HepG2 (cell line): Measurements from ENCODE around the gene PIK3IP1. TPM values are rescaled to one million over a fixed set of nuclear protein-coding genes. Genes with fewer than 3 reads are reported as not detected.

Experiments used
- ATAC-seq: fragments of 200-7000 bp; cut with Tn5 transposase; 3 replicates; pipeline ENCODE4 v1.9.1; 2020; ENCODE audit warnings: mild to moderate bottlenecking, moderate library complexity
- BruUV-seq: library from RNA; stranded (reverse); fragments of 400-500 nt; replicated peaks from 2 replicates; lab custom pipeline; 2021; lab: Mats Ljungman, UMichigan
- CTCF ChIA-PET: fragments of 300-600 bp; formaldehyde crosslinking; extraction: SDS; loops from one replicate; lab custom pipeline; 2021; ENCODE audit warnings: low total read pairs, inconsistent platforms, low intra/inter-chr PET ratio; lab: Yijun Ruan, JAX
- POLR2A ChIA-PET: fragments of 350-600 bp; sonication (Branson Sonifier 250); formaldehyde crosslinking; loops from one replicate; lab custom pipeline; 2020; ENCODE audit warnings: antibody characterized with exemption, inconsistent platforms; lab: Yijun Ruan, JAX
- DNase-seq: peaks from one replicate; pipeline ENCODE4 v3.0.0-alpha.2; 2015; ENCODE audit warnings: low spot score
- FAIRE-seq: peaks from 3 replicates; lab custom pipeline; 2011; peaks lifted over from hg19 to GRCh38; lab: Jason Lieb, UNC
- H2AFZ ChIP-seq: one replicate; pipeline ENCODE4 v1.6.1; 2011; ENCODE audit warnings: low read length, inconsistent platforms
- H3K27ac ChIP-seq: fragments of 300-600 bp; 3 replicates; pipeline ENCODE4 v1.8.0; 2011; ENCODE audit warnings: mixed run types, mild to moderate bottlenecking, mixed read lengths, low read length, inconsistent platforms; ENCODE audit not compliant: insufficient read depth; ENCODE audit errors: extremely low read length
- H3K27me3 ChIP-seq, 2 experiments: fragments of 200-600 bp in 1 of 2; 2 replicates in 1 of 2; 3 replicates in 1 of 2; pipeline versions ENCODE4 v1.6.0 to v1.8.0; 2011; ENCODE audit warnings: low read length in 2 of 2, mild to moderate bottlenecking in 2 of 2, moderate library complexity in 2 of 2, inconsistent platforms in 1 of 2; ENCODE audit not compliant: insufficient read depth in 2 of 2, control insufficient read depth in 1 of 2
- H3K36me3 ChIP-seq, 2 experiments: fragments of 200-600 bp in 1 of 2; replicated peaks in 1 of 2; 2 replicates in 1 of 2; 3 replicates in 1 of 2; pipeline versions ENCODE4 v1.5.1 to v1.8.0; 2011; ENCODE audit warnings: low read length in 2 of 2, inconsistent platforms in 1 of 2; ENCODE audit not compliant: insufficient read depth in 2 of 2, control insufficient read depth in 1 of 2
- H3K4me1 ChIP-seq: 2 replicates; pipeline ENCODE4 v1.5.1; 2012; ENCODE audit warnings: low read length, inconsistent platforms; ENCODE audit not compliant: insufficient read depth
- H3K4me2 ChIP-seq: 2 replicates; pipeline ENCODE4 v1.6.0; 2011; ENCODE audit warnings: low read depth, low read length, inconsistent platforms
- H3K4me3 ChIP-seq, 3 experiments: fragments of 200-600 bp in 1 of 3; sonication (generic), shearing (Covaris generic) in 1 of 3; replicated peaks in 1 of 3; 2 replicates each; pipeline ENCODE4 v1.5.1; 2011 to 2016; ENCODE audit warnings: low read length in 3 of 3, inconsistent platforms in 2 of 3, low read depth in 2 of 3, mild to moderate bottlenecking in 2 of 3, control low read depth in 1 of 3, mixed read lengths in 1 of 3; ENCODE audit not compliant: insufficient read depth in 1 of 3
- H3K79me2 ChIP-seq: one replicate; pipeline ENCODE4 v1.6.1; 2011; ENCODE audit warnings: low read length, inconsistent platforms; ENCODE audit not compliant: insufficient read depth
- H3K9ac ChIP-seq: 2 replicates; pipeline ENCODE4 v1.6.0; 2011; ENCODE audit warnings: mild to moderate bottlenecking, low read depth, low read length, inconsistent platforms; ENCODE audit not compliant: insufficient read depth
- H3K9me3 ChIP-seq: 2 replicates; pipeline ENCODE4 v1.5.1; 2012; ENCODE audit warnings: mild to moderate bottlenecking, low read length
- H4K20me1 ChIP-seq: 2 replicates; pipeline ENCODE4 v1.6.0; 2011; ENCODE audit warnings: inconsistent platforms, mild to moderate bottlenecking, low read length, moderate library complexity; ENCODE audit not compliant: insufficient read depth
- BRD4 ChIP-seq: sonication (generic); formaldehyde crosslinking; IDR thresholded peaks from 2 replicates; pipeline ENCODE4 v1.4.0; 2020; ENCODE audit warnings: missing genetic modification reagents
- FLYWCH1 ChIP-seq: sonication (generic); formaldehyde crosslinking; IDR thresholded peaks from 2 replicates; pipeline ENCODE4 v1.8.1; 2023; ENCODE audit warnings: mild to moderate bottlenecking, missing genetic modification reagents
- HOXD1 ChIP-seq: sonication (generic); formaldehyde crosslinking; IDR thresholded peaks from 2 replicates; pipeline ENCODE4 v1.5.0; 2020; ENCODE audit warnings: missing genetic modification reagents
- ZBTB7A ChIP-seq: sonication (generic); formaldehyde crosslinking; IDR thresholded peaks from 2 replicates; pipeline ENCODE4 v1.8.0; 2022; ENCODE audit warnings: mild to moderate bottlenecking, missing genetic modification reagents
- ZNF143 ChIP-seq: sonication (generic); formaldehyde crosslinking; IDR thresholded peaks from 2 replicates; pipeline ENCODE4 v1.4.0; 2020; ENCODE audit warnings: missing genetic modification reagents
- ZNF274 ChIP-seq: sonication (generic); formaldehyde crosslinking; IDR thresholded peaks from 2 replicates; pipeline ENCODE4 v1.5.1; 2020; ENCODE audit warnings: mild to moderate bottlenecking, missing genetic modification reagents
- ZNF879 ChIP-seq: sonication (generic); formaldehyde crosslinking; IDR thresholded peaks from 2 replicates; pipeline ENCODE4 v1.8.1; 2023; ENCODE audit warnings: missing genetic modification reagents
- WGBS: methylation state at CpG from one replicate; pipeline ENCODE4 v1.1.6; 2017; ENCODE audit warnings: low lambda C conversion rate; 5-methylcytosine and 5-hydroxymethylcytosine counted together
- in situ Hi-C: cut with HindIII; loops from 2 replicates; pipeline ENCODE4 v1.10.0; 2017; ENCODE audit warnings: low pct_unique_long_range_greater_than_20kb; ENCODE audit not compliant: extremely low pct_ligation_motif_present
- intact Hi-C: fragments of 100-400 bp; cut with micrococcal nuclease; formaldehyde crosslinking; loops from one replicate; pipeline ENCODE4 v1.10.0; 2022; ENCODE audit not compliant: unreplicated experiment
- polyA plus RNA-seq, 8 experiments: library from polyadenylated mRNA; depleted of rRNA in 3 of 8; stranded (reverse) in 7 of 8; unstranded in 1 of 8; fragments of >200 nt; fragmentation: Illumina TruSeq in 4 of 8; extraction: Trizol in 4 of 8; gene quantifications; 2 replicates each; pipeline versions ENCODE4 v1.2.1 to v1.2.3, GENCODE V29; 2011 to 2016; ENCODE audit warnings: low read depth in 4 of 8, missing spikeins in 1 of 8, mixed read lengths in 1 of 8; ENCODE audit not compliant: insufficient read depth in 1 of 8
- total RNA-seq, 5 experiments: library from RNA; depleted of rRNA; stranded (reverse); fragments of >200 nt; fragmentation: Illumina TruSeq; extraction: Trizol; gene quantifications; 2 replicates each; pipeline ENCODE4 v1.2.3, GENCODE V29; 2016; ENCODE audit warnings: low read depth in 1 of 5
- TF ChIP-seq, protein P1 (sequence below): sonication (generic); formaldehyde crosslinking; IDR thresholded peaks from 2 replicates; pipeline ENCODE4 v1.4.0; 2020; ENCODE audit warnings: mild to moderate bottlenecking, low read depth, missing genetic modification reagents

Gene PIK3IP1
- total and polyA plus RNA-seq, 2 of the 13 experiments (the other 11 are each of a cell fraction or from before 2014, with no cell fraction given), result 1.3 to 2.5 TPM

DNA sequence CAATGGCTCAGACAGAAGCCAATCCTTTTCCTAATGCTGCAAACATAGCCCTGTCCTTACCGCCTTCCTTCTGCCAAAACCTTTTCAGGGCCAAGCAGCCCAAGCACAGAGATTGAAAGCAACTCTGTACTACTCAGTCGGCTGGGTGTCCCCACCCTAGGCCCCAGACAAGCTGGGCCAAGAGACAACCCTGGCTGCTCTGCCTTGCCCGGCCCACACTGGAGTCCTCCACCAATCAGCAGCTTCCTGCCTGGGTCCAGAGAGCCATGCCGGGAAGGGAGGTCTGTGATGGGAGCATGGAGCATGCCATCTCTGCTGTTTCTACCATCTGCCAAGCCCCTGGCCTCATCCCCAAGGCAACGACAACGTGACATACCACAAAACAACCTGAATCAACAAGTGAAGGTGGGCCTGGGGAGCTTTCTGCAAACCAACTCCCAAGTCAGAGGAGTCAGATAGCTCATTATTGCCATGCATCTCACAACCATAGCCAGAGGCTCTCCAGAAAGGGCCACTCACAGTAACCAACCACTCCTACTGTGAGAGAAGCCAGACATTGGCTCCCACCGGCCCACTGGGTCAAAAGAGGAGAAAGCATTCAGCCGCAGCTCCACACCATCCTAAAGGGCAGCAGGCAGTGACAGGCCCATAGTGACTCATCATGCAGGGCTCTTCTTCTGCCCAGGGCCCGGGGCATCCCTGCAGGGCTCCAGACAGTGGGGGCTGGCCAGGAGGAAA is 35.7 kb upstream of the PIK3IP1 start:
- no peaks in the 10 kb centered on the region for H3K4me1 ChIP-seq
- H2AFZ ChIP-seq, result no peak overlapping the region
- ATAC-seq (no peak), DNase-seq (no peak), FAIRE-seq (no peak)
- no peaks in the 10 kb centered on the region for H3K9me3 ChIP-seq
- H3K27me3 ChIP-seq, result no peaks in the 10 kb centered on the region
- no peak overlapping the region for H3K4me2 ChIP-seq
- peaks cover 14% of the 10 kb centered on the region; the same call in 1 of the 2 replicates for H4K20me1 ChIP-seq
- H3K9ac ChIP-seq, result no peak overlapping the region
- TF ChIP-seq BRD4 (CRISPR knock-in tag) (no peak), HOXD1 (no peak), ZBTB7A (no peak), ZNF274 (CRISPR knock-in tag) (no peak), FLYWCH1 (CRISPR knock-in tag) (no peak), ZNF879 (no peak), ZNF143 (CRISPR knock-in tag) (no peak)
- TF ChIP-seq, protein P1, sequence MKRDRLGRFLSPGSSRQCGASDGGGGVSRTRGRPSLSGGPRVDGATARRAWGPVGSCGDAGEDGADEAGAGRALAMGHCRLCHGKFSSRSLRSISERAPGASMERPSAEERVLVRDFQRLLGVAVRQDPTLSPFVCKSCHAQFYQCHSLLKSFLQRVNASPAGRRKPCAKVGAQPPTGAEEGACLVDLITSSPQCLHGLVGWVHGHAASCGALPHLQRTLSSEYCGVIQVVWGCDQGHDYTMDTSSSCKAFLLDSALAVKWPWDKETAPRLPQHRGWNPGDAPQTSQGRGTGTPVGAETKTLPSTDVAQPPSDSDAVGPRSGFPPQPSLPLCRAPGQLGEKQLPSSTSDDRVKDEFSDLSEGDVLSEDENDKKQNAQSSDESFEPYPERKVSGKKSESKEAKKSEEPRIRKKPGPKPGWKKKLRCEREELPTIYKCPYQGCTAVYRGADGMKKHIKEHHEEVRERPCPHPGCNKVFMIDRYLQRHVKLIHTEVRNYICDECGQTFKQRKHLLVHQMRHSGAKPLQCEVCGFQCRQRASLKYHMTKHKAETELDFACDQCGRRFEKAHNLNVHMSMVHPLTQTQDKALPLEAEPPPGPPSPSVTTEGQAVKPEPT (CRISPR knock-in tag), result no peak
- no TSS peak for BruUV-seq
- in situ Hi-C loops (no loop called here), intact Hi-C loops (no loop called here)
- H3K27ac ChIP-seq, result no peak overlapping the region
- 100% methylated on average over 3 of the region's 9 CpGs for WGBS
- no peak overlapping the region for H3K4me3 ChIP-seq
- H3K79me2 ChIP-seq, result peaks cover 7% of the 10 kb centered on the region
- ChIA-PET POLR2A (interaction anchor here (1.1 kb wide), 1 partner anchor 11 kb away, joined by 4 read pairs; no protein-coding TSS in a partner anchor), CTCF (no interaction called here)
- H3K36me3 ChIP-seq, result peaks cover 43 to 83% of the 10 kb centered on the region in 2 experiments
